ENCODE results near the gene TBC1D3K. TPM values are rescaled to one million over a fixed set of nuclear protein-coding genes. Genes with fewer than 3 reads are reported as not detected.
A peak's percentile ranks its signal among the peaks of the same experiment; 100 is the strongest.
"Not testable (repeated sequence)": the region's sequence is repeated elsewhere in the genome, so short reads cannot be mapped to it uniquely, and the experiment has no call there.

TBC1D3K gene
- total and polyA plus RNA-seq, 2 of the 4 experiments (the other 2 are of a cell fraction), result not detected

GRCh38 chr17:37888881-37889280 is 35.3 kb upstream of the TBC1D3K start:
- dilution Hi-C loops (cut with HindIII; ENCODE audit: low sequenced_read_pairs, unreplicated experiment), result no loop called here
- no CpG with 5 or more reads among the region's 2 CpGs for WGBS, 2 experiments (ENCODE audit: extremely low coverage in 2 of 2, insufficient read length in 1 of 2)
- DNase-seq (no peak), ATAC-seq (ENCODE audit: low read depth) (no peak)
- Histone ChIP-seq H2BK120ac (ENCODE audit: low read depth, low read length) (no peak overlapping the region), H3K18ac (ENCODE audit: low read depth, low read length) (no peak overlapping the region), H4K91ac (ENCODE audit: insufficient read depth, low read depth, low read length) (no peak overlapping the region), H3K4me1 (ENCODE audit: control insufficient read depth, insufficient read depth, low read length) (no peaks in the 10 kb centered on the region), H3K9me3 (ENCODE audit: control insufficient read depth, insufficient read depth, low read length) (no peaks in the 10 kb centered on the region), H3K4me3 (ENCODE audit: insufficient read depth, low read depth, low read length) (no peak overlapping the region), H3K79me1 (ENCODE audit: low read depth in 1 of 2, low read length in 2 of 2) (no peaks in the 10 kb centered on the region), H3K9ac (ENCODE audit: low read depth, low read length) (no peak overlapping the region), H3K4ac (ENCODE audit: low read depth, low read length) (no peak overlapping the region), H3K9me1 (ENCODE audit: insufficient read depth, low read length) (no peaks in the 10 kb centered on the region), H3K56ac (ENCODE audit: extremely low read depth, insufficient read depth, low read length) (no peak overlapping the region), H3K27me3 (ENCODE audit: control insufficient read depth, insufficient read depth, low read length) (no peaks in the 10 kb centered on the region; the same call in 1 of the 2 replicates), H4K8ac (ENCODE audit: low read depth in 2 of 2, low read length in 2 of 2) (no peak overlapping the region), H2BK20ac (ENCODE audit: low read depth, low read length) (no peak overlapping the region), H3K4me2 (ENCODE audit: low read depth, low read length) (no peak overlapping the region), H2AK5ac (ENCODE audit: low read depth, low read length) (no peak overlapping the region), H3K14ac (replicated peaks; ENCODE audit: low read depth, low read length) (no peak overlapping the region), H4K5ac (ENCODE audit: low read depth, low read length) (no peak overlapping the region), H2BK15ac (ENCODE audit: low read depth, low read length) (no peak overlapping the region), H2AFZ (replicated peaks; ENCODE audit: low read length, poor library complexity) (no peak overlapping the region), H2AK9ac (replicated peaks; ENCODE audit: low read depth, low read length, poor library complexity) (no peak overlapping the region), H4K20me1 (ENCODE audit: insufficient read depth, low read length) (no peaks in the 10 kb centered on the region), H3K36me3 (ENCODE audit: control insufficient read depth, insufficient read depth, low read length) (no peaks in the 10 kb centered on the region), H3K23ac (ENCODE audit: low read depth, low read length) (no peak overlapping the region), H3K27ac (ENCODE audit: insufficient read depth, low read length) (no peak overlapping the region), H2BK5ac (ENCODE audit: low read depth, low read length, poor library complexity, severe bottlenecking) (no peak overlapping the region)
- in situ Hi-C loops (cut with MboI; ENCODE audit: low sequenced_read_pairs), result no loop called here
- intact Hi-C loops (cut with micrococcal nuclease), result no loop called here
- ChIA-PET POLR2A (ENCODE audit: unreplicated experiment) (no interaction called here), CTCF (no interaction called here)
- BruUV-seq (replicated peaks), result no TSS peak
- TF ChIP-seq CEBPB (IDR thresholded peaks at IDR 0.05; ENCODE audit: low read depth, low read length) (peak; percentile 76), RFX5 (IDR thresholded peaks at IDR 0.05; ENCODE audit: low read depth, low read length) (no peak)

- H3K56ac ChIP-seq (ENCODE audit: extremely low read depth, insufficient read depth, low read length); CTCF ChIA-PET; H3K4me3 ChIP-seq (ENCODE audit: insufficient read depth, low read depth, low read length); intact Hi-C loops (cut with micrococcal nuclease); H3K9ac ChIP-seq (ENCODE audit: low read depth, low read length); H2BK120ac ChIP-seq (ENCODE audit: low read depth, low read length); H2BK15ac ChIP-seq (ENCODE audit: low read depth, low read length); H2AFZ ChIP-seq (replicated peaks; ENCODE audit: low read length, poor library complexity); H3K23ac ChIP-seq (ENCODE audit: low read depth, low read length); H3K9me3 ChIP-seq (ENCODE audit: control insufficient read depth, insufficient read depth, low read length); in situ Hi-C loops (cut with MboI; ENCODE audit: low sequenced_read_pairs); POLR2A ChIA-PET (ENCODE audit: unreplicated experiment); H3K9me1 ChIP-seq (ENCODE audit: insufficient read depth, low read length); H3K27ac ChIP-seq (ENCODE audit: insufficient read depth, low read length); H2BK20ac ChIP-seq (ENCODE audit: low read depth, low read length); BruUV-seq (replicated peaks); H3K27me3 ChIP-seq (ENCODE audit: control insufficient read depth, insufficient read depth, low read length); H4K91ac ChIP-seq (ENCODE audit: insufficient read depth, low read depth, low read length); H3K4me1 ChIP-seq (ENCODE audit: control insufficient read depth, insufficient read depth, low read length); H3K4ac ChIP-seq (ENCODE audit: low read depth, low read length); H4K8ac ChIP-seq (ENCODE audit: low read depth in 2 of 2, low read length in 2 of 2); H4K20me1 ChIP-seq (ENCODE audit: insufficient read depth, low read length); DNase-seq; H2BK5ac ChIP-seq (ENCODE audit: low read depth, low read length, poor library complexity, severe bottlenecking); ATAC-seq (ENCODE audit: low read depth); H4K5ac ChIP-seq (ENCODE audit: low read depth, low read length); H3K4me2 ChIP-seq (ENCODE audit: low read depth, low read length); H2AK9ac ChIP-seq (replicated peaks; ENCODE audit: low read depth, low read length, poor library complexity); H3K18ac ChIP-seq (ENCODE audit: low read depth, low read length); H3K14ac ChIP-seq (replicated peaks; ENCODE audit: low read depth, low read length); dilution Hi-C loops (cut with HindIII; ENCODE audit: low sequenced_read_pairs, unreplicated experiment); H3K36me3 ChIP-seq (ENCODE audit: control insufficient read depth, insufficient read depth, low read length); H3K79me1 ChIP-seq (ENCODE audit: low read depth in 1 of 2, low read length in 2 of 2); H2AK5ac ChIP-seq (ENCODE audit: low read depth, low read length): not testable (repeated sequence)
Observed at GRCh38 chr17:37896961-37897360, 27.3 kb upstream of the TBC1D3K start.
